Measurements from ENCODE around the gene PTMS.

Gene PTMS

DNA sequence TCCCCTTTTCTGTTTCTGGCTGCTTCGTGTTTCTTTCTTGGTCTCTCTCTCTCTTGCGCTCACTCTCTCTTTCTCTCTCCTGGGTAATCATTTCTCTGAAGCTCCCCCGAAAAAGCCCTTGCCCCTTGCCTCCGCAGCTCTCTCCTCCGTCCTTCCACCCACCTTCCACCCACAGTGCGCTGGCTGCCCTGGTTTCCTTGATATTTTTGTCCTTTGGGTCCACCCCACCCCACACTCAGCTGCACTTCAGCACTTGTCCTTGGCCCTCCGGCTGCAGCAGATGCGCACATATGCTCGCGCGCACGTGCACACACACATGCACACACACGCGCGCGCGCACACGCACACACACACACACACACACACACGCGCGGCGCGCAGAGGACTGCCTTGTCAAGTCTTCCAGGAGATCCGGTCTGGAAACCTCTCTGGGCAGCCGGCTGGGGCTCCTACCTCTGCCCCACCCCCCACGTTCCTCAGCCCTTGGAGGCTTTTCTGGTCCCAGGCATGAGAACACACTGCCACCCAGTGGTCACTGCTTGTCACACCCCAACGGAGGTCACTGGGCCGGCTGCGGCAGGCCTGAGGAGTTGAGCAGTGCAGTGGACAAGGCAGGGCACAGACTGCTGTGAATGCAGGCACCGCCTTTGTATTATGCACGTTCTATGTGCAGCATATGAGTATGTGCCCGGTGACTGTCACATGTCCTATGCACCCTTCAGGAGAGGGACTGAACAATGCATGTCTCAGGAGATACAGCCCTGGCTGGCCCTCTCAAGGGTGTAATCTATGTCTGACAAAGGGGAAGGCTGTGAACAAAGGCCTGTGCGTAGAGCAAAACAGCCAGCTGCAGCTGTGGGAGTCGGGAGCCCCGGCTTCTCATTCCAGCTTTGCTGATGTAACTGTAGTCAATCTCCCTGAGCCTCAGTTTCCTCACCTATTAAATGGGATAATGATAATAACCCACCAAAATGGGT, 12.7 kb downstream of the PTMS start:
- H3K27me3 ChIP-seq (ENCODE audit: control insufficient read depth in 2 of 2, insufficient read depth in 2 of 2, low read length in 2 of 2) = no peaks in the 10 kb centered on the region
- peak overlapping the region; percentile 17 to 68 for H3K27ac ChIP-seq (ENCODE audit: low read depth in 2 of 2, low read length in 2 of 2)
- no peaks in the 10 kb centered on the region for H3K36me3 ChIP-seq (ENCODE audit: control insufficient read depth in 2 of 2, insufficient read depth in 2 of 2, low read length in 2 of 2)
- no peaks in the 10 kb centered on the region for H3K9me3 ChIP-seq (ENCODE audit: control insufficient read depth in 2 of 2, low read length in 2 of 2)
- peak overlapping the region in 1 of 2 donors; percentile 51 for H3K9ac ChIP-seq (ENCODE audit: low read depth in 1 of 2, low read length in 2 of 2)
- H3K4me1 ChIP-seq (ENCODE audit: control insufficient read depth in 2 of 2, insufficient read depth in 2 of 2, low read length in 2 of 2) = peaks cover 17 to 19% of the 10 kb centered on the region in 2 donors
- H3K4me3 ChIP-seq (ENCODE audit: low read length in 2 of 2) = peak overlapping the region; percentile 71

DNA sequence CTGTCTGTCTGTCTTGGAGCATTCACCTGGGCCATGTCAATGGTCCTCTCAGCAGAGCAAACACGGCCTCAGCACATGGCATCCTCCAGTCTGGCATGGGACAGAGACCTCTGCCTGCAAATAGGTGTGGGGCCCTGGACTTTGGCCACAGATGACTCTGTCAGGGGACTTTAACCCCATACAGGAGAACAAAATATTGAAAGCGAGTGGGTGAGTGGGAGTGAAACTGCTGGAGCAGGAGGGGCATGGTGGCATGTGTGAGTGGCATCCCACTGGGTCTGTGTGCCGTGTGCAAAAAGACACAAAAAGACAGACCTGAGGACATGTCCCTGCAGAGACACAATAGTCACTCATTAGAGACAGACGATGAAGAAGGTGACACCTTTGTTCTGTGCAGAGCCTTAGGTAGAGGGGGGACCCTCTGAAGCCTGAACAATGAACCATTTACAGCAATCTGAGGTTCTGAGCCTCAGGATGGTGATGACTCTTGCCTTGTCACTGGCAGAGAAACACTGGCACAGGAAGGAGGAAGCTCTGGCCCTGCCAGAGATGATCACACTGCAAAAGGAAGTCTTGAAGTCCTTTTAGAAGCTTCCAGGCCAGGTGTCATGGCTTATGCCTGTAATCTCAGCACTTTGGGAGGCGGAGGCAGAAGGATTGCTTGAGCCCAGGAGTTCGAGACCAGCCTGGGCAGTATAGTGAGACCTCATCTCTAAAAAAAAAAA, 13.7 kb downstream of the PTMS start:
- Histone ChIP-seq H3K27me3 (ENCODE audit: control insufficient read depth in 2 of 2, insufficient read depth in 2 of 2, low read length in 2 of 2) (no peaks in the 10 kb centered on the region), H3K4me3 (ENCODE audit: low read length in 2 of 2) (no peak overlapping the region), H3K27ac (ENCODE audit: low read depth in 2 of 2, low read length in 2 of 2) (no peak overlapping the region), H3K36me3 (ENCODE audit: control insufficient read depth in 2 of 2, insufficient read depth in 2 of 2, low read length in 2 of 2) (no peaks in the 10 kb centered on the region), H3K4me1 (ENCODE audit: control insufficient read depth in 2 of 2, insufficient read depth in 2 of 2, low read length in 2 of 2) (peaks cover 17 to 19% of the 10 kb centered on the region in 2 donors), H3K9me3 (ENCODE audit: control insufficient read depth in 2 of 2, low read length in 2 of 2) (no peaks in the 10 kb centered on the region), H3K9ac (ENCODE audit: low read depth in 1 of 2, low read length in 2 of 2) (no peak overlapping the region)

- Histone ChIP-seq H3K9me3 (ENCODE audit: control insufficient read depth in 2 of 2, low read length in 2 of 2) (no peaks in the 10 kb centered on the region), H3K4me3 (ENCODE audit: low read length in 2 of 2) (no peak overlapping the region), H3K27ac (ENCODE audit: low read depth in 2 of 2, low read length in 2 of 2) (no peak overlapping the region), H3K36me3 (ENCODE audit: control insufficient read depth in 2 of 2, insufficient read depth in 2 of 2, low read length in 2 of 2) (no peaks in the 10 kb centered on the region), H3K4me1 (ENCODE audit: control insufficient read depth in 2 of 2, insufficient read depth in 2 of 2, low read length in 2 of 2) (peaks cover 12 to 17% of the 10 kb centered on the region in 2 donors), H3K9ac (ENCODE audit: low read depth in 1 of 2, low read length in 2 of 2) (no peak overlapping the region), H3K27me3 (ENCODE audit: control insufficient read depth in 2 of 2, insufficient read depth in 2 of 2, low read length in 2 of 2) (no peaks in the 10 kb centered on the region)
Measured at GRCh38 chr12:6780573-6780972, 14.4 kb downstream of the PTMS start.

- H3K4me3 ChIP-seq (ENCODE audit: low read length in 2 of 2) = no peak overlapping the region
- H3K36me3 ChIP-seq (ENCODE audit: control insufficient read depth in 2 of 2, insufficient read depth in 2 of 2, low read length in 2 of 2) = no peaks in the 10 kb centered on the region
- H3K27ac ChIP-seq (ENCODE audit: low read depth in 2 of 2, low read length in 2 of 2) = no peak overlapping the region
- H3K27me3 ChIP-seq (ENCODE audit: control insufficient read depth in 2 of 2, insufficient read depth in 2 of 2, low read length in 2 of 2) = no peaks in the 10 kb centered on the region
- no peak overlapping the region for H3K9ac ChIP-seq (ENCODE audit: low read depth in 1 of 2, low read length in 2 of 2)
- no peaks in the 10 kb centered on the region for H3K9me3 ChIP-seq (ENCODE audit: control insufficient read depth in 2 of 2, low read length in 2 of 2)
- peaks cover 9 to 10% of the 10 kb centered on the region in 2 donors for H3K4me1 ChIP-seq (ENCODE audit: control insufficient read depth in 2 of 2, insufficient read depth in 2 of 2, low read length in 2 of 2)
Measured at GRCh38 chr12:6782119-6782518, 16.0 kb downstream of the PTMS start.

GRCh38 chr12:6782850-6783566, 16.8 kb downstream of the PTMS start:
- Histone ChIP-seq H3K27ac (ENCODE audit: low read depth in 2 of 2, low read length in 2 of 2) (no peak overlapping the region), H3K4me3 (ENCODE audit: low read length in 2 of 2) (no peak overlapping the region), H3K9ac (ENCODE audit: low read depth in 1 of 2, low read length in 2 of 2) (no peak overlapping the region), H3K4me1 (ENCODE audit: control insufficient read depth in 2 of 2, insufficient read depth in 2 of 2, low read length in 2 of 2) (peaks cover 9 to 10% of the 10 kb centered on the region in 2 donors), H3K9me3 (ENCODE audit: control insufficient read depth in 2 of 2, low read length in 2 of 2) (no peaks in the 10 kb centered on the region), H3K27me3 (ENCODE audit: control insufficient read depth in 2 of 2, insufficient read depth in 2 of 2, low read length in 2 of 2) (no peaks in the 10 kb centered on the region), H3K36me3 (ENCODE audit: control insufficient read depth in 2 of 2, insufficient read depth in 2 of 2, low read length in 2 of 2) (no peaks in the 10 kb centered on the region)

- Histone ChIP-seq H3K9me3 (ENCODE audit: control insufficient read depth in 2 of 2, low read length in 2 of 2) (no peaks in the 10 kb centered on the region), H3K4me1 (ENCODE audit: control insufficient read depth in 2 of 2, insufficient read depth in 2 of 2, low read length in 2 of 2) (peaks cover 4 to 5% of the 10 kb centered on the region in 2 donors), H3K4me3 (ENCODE audit: low read length in 2 of 2) (no peak overlapping the region)
Measured at GRCh38 chr12:6783828-6784227, 17.7 kb downstream of the PTMS start.

DNA sequence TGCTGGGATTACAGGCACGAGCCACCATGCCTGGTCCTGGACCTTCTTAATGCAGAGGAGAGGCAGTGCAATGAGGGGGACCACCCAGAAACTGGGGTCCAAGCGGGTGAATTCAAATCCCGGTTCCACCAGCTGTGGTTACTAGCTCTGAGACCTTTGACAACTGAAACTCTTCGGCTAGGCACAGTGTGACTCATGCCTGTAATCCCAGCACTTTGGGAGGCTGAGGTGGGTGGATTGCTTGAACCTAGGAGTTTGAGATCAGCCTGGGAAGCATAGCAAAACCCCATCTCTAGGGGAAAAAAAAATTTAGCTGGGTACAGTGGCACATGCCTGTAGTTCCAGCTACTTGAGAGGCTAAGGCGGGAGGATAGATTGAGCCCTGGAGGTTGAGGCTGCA, 18.1 kb downstream of the PTMS start:
- no peak overlapping the region for H3K9ac ChIP-seq (ENCODE audit: low read depth in 1 of 2, low read length in 2 of 2)
- no peaks in the 10 kb centered on the region for H3K27me3 ChIP-seq (ENCODE audit: control insufficient read depth in 2 of 2, insufficient read depth in 2 of 2, low read length in 2 of 2)
- no peak overlapping the region for H3K27ac ChIP-seq (ENCODE audit: low read depth in 2 of 2, low read length in 2 of 2)
- H3K9me3 ChIP-seq (ENCODE audit: control insufficient read depth in 2 of 2, low read length in 2 of 2) = no peaks in the 10 kb centered on the region
- no peaks in the 10 kb centered on the region for H3K36me3 ChIP-seq (ENCODE audit: control insufficient read depth in 2 of 2, insufficient read depth in 2 of 2, low read length in 2 of 2)
- H3K4me1 ChIP-seq (ENCODE audit: control insufficient read depth in 2 of 2, insufficient read depth in 2 of 2, low read length in 2 of 2) = peaks cover 2 to 4% of the 10 kb centered on the region in 2 donors
- no peak overlapping the region for H3K4me3 ChIP-seq (ENCODE audit: low read length in 2 of 2)

More at GRCh38 chr12:6783828-6784227, 17.7 kb downstream of the PTMS start:
- Histone ChIP-seq H3K36me3 (ENCODE audit: control insufficient read depth in 2 of 2, insufficient read depth in 2 of 2, low read length in 2 of 2) (no peaks in the 10 kb centered on the region), H3K27ac (ENCODE audit: low read depth in 2 of 2, low read length in 2 of 2) (no peak overlapping the region), H3K27me3 (ENCODE audit: control insufficient read depth in 2 of 2, insufficient read depth in 2 of 2, low read length in 2 of 2) (no peaks in the 10 kb centered on the region), H3K9ac (ENCODE audit: low read depth in 1 of 2, low read length in 2 of 2) (no peak overlapping the region)

DNA sequence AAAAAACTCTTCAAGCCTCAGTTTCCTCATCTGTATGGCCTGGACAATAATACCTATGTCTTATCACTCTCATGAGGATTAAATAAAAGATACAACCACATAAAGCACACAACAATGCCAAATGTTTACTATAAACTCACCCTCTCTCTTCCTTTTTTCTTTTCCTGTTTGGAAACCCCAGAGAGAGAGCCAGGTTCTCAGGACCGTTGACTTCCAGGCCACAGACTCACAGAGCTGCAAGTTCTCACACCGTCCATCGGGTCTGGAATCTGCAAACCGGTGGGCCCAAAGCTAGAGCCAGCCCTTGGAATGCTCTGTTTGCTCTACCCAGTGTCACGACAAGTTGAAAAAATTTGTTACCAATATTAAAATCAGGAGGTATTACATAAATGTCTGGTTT, 18.6 kb downstream of the PTMS start:
- no peaks in the 10 kb centered on the region for H3K36me3 ChIP-seq (ENCODE audit: control insufficient read depth in 2 of 2, insufficient read depth in 2 of 2, low read length in 2 of 2)
- H3K9ac ChIP-seq (ENCODE audit: low read depth in 1 of 2, low read length in 2 of 2) = no peak overlapping the region
- H3K9me3 ChIP-seq (ENCODE audit: control insufficient read depth in 2 of 2, low read length in 2 of 2) = no peaks in the 10 kb centered on the region
- H3K27me3 ChIP-seq (ENCODE audit: control insufficient read depth in 2 of 2, insufficient read depth in 2 of 2, low read length in 2 of 2) = no peaks in the 10 kb centered on the region
- H3K4me1 ChIP-seq (ENCODE audit: control insufficient read depth in 2 of 2, insufficient read depth in 2 of 2, low read length in 2 of 2) = no peaks in the 10 kb centered on the region
- H3K27ac ChIP-seq (ENCODE audit: low read depth in 2 of 2, low read length in 2 of 2) = no peak overlapping the region
- H3K4me3 ChIP-seq (ENCODE audit: low read length in 2 of 2) = no peak overlapping the region

- Histone ChIP-seq H3K4me3 (ENCODE audit: low read length in 2 of 2) (peak overlapping the region in 1 of 2 donors; percentile 20), H3K4me1 (ENCODE audit: control insufficient read depth in 2 of 2, insufficient read depth in 2 of 2, low read length in 2 of 2) (no peaks in the 10 kb centered on the region), H3K27me3 (ENCODE audit: control insufficient read depth in 2 of 2, insufficient read depth in 2 of 2, low read length in 2 of 2) (no peaks in the 10 kb centered on the region), H3K9ac (ENCODE audit: low read depth in 1 of 2, low read length in 2 of 2) (peak overlapping the region in 1 of 2 donors; percentile 5), H3K27ac (ENCODE audit: low read depth in 2 of 2, low read length in 2 of 2) (no peak overlapping the region), H3K9me3 (ENCODE audit: control insufficient read depth in 2 of 2, low read length in 2 of 2) (no peaks in the 10 kb centered on the region), H3K36me3 (ENCODE audit: control insufficient read depth in 2 of 2, insufficient read depth in 2 of 2, low read length in 2 of 2) (no peaks in the 10 kb centered on the region)
Measured at GRCh38 chr12:6786416-6787094, 20.4 kb downstream of the PTMS start.
